ENCODE results near the gene ASAP2.
"Not testable (repeated sequence)": the region's sequence is repeated elsewhere in the genome, so short reads cannot be mapped to it uniquely, and the experiment has no call there.

The ASAP2 gene

DNA sequence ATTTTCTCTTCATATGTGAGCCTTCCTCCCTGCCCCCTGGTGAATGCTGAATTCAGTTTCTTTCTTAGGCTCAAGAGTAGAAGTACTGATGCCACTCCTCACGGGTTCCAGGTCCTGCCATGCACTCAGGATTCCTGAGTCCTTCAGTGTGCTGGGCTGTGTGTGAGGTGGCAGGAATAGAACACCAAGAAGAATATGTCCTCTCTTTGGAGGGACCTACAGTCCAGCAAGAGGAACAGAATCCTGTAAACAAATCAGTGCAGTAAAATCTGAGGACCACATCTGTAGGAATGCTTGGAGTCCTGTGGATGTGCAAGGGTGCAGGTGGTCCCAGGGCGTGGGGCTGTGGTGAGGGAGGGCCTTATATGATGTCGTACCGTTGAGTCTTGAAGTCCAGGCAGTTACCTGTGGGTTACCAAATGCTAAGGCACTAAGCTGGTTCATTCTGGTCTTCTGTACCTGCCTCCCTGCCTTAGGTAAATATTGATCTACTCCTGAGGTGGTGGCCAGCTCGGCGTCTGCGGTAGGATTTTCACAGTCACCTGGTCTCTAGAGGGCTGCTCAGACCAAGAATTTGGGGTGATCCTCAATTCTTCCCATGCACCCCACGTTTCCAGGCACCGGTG is 5.5 kb downstream of the ASAP2 start:
- DNase-seq (ENCODE audit: low read depth in 3 of 3), result no peak

DNA sequence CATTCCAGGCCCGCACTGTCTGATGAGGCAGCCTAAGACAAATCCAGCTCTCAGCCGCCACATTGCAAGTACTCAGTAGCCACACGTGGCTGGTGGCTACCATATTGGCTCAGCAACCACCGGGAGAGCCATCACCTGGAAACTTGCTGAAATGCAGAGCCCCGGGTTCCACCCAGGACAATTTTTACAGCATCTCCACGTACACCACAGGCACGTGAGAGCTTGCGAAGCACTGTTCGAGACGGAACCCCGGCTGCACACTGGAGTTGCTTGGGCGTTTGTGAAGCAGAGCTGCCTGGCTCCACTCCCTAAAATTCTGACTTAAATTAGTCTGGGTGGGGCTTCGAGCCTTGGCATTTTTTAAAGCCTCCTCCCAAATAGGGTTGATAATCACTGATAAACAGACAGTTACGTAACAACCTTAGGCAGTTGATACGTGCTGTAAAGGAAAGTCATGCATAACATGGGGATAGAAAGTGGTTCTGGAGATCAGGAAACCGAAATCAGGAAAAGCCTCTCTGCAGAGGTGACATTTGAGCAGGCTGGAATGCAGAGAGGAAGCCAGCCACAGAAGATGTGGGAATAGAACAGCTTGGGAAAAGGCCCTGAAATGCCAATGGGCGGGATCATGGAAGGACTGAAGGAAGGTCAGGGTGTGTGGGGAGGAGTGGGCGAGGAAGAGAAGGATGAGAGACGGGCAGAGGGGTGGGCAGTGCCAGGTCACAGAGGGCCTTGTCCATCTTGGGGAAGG is 6.2 kb downstream of the ASAP2 start:
- DNase-seq (ENCODE audit: low read depth in 3 of 3), result no peak

DNA sequence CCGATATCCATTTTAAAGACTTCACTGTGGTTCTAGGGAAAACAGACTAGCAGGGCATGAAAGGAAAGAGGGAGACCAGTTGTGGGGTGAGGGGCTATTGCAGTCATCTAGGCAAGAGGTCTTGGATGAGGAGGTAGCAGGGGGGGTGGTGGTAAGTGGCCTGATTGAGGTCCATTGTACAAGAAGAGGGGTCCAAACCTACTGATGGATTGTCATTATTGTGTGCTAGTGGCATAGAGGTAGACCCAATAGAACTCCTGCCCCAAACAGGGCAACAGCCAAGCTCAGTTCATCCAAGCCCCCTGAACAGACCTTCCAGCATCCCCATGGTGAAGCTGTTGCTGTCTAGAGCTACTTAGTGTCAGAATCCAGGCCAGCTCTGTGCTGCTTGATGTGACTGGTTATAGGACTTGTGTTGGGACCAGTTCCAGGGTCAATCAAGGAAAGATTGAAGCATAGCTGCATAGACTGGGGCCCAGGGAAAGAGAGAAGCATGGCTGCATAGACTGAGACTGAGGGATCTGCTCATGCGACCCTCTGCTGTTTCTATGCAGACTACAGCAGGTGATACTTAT is 7.0 kb downstream of the ASAP2 start:
- no peak for DNase-seq (ENCODE audit: low read depth in 3 of 3)

DNA sequence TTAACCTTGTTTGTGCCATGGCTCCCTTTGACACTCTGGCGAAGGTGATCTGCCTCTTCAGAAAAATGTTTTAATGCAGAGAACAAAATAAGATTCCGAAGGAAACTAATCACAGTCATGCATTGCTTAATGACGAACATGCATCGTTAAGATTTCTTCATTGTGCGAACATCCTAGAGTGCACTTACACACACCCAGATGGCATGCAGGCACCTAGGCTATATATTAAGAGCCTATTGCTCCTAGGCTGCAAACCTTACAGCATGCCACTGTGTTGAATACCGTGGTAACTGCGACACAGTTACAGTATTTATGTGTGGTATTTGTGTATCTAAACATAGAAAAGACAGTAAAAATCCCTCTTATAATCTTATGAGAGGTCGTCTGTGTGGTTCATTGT is 8.3 kb downstream of the ASAP2 start:
- no peak for DNase-seq (ENCODE audit: low read depth in 3 of 3)

DNA sequence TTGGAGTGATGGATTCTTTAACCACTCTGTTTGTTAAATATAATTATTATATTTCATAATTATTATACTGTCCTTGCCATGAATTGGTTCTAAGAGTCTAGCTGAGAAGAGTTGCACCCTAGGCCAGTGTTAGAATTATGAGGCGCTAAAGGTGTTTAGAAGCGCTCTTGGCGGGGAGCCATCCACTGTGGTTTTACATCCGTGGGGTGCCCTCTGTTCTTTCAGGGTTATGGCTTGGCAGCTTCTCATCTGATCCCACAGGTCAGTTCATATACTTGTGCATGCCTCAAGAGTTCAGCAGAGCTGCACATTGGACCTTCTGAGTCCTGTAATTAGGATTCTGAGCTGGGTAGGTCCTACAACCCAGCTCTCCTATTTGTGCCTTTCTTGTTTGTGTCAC is 9.1 kb downstream of the ASAP2 start:
- DNase-seq (ENCODE audit: low read depth in 3 of 3), result no peak

DNA sequence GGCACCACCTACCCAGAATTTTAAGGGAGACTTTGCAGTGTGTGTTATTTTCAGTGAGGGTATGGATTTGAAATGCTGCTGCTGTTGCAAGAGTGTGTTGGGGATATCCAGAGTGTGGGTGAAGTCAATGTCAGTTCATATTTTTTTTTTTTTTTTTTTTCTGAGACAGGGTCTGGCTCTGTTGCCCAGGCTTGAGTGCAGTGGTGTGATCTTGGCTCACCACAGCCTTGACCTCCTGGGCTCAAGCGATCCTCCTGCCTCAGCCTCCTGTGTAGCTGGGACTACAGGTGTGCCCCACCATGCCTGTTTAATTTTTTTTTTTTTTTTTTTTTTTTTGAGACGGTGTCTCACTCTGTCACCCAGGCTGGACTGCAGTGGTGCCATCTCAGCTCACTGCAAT is 9.5 kb downstream of the ASAP2 start:
- not testable (repeated sequence) for DNase-seq (ENCODE audit: low read depth in 3 of 3)

DNA sequence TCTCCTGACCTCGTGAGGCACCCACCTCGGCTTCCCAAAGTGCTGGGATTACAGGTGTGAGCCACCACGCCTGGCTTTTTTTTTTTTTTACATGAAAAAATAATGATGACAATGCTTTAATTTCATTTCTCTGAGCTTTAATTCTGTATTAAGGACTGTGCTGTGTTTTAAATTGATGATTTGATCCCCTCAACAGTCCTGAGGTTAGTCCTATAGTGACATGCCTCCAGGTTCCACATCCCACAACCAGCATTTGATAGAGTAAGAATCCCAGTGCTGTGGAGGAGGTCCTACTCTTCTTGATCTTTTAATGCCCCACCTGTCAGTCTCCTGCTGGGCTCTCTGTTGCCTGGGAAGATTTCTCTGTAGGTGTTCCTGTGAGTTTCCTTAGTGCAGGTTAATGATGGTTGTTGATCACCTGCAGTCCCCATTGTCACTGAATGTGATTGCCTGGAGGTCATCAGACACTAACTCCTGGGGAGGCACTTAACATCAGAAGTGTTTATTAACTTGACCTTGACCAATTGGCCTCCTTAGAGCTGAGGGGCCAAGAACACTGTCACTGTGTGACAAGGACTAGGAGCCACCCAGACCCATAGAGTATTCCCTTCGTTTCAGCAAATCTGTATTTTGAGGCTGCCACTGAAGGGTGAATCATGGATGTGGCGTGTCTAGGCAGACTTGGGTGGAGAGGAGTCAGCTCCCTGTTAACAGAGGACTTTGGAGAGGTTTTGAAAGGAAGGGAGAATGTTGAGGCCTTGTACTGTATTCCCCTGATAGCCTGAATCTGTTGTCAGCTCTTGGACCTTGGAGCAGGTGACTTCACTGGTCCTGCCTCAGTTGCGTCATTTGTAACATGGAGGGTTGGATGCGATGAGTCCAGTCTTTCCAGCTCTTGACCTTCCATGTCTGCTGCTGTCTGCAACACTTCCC is 11.5 kb downstream of the ASAP2 start:
- DNase-seq (ENCODE audit: low read depth in 3 of 3), result no peak

DNA sequence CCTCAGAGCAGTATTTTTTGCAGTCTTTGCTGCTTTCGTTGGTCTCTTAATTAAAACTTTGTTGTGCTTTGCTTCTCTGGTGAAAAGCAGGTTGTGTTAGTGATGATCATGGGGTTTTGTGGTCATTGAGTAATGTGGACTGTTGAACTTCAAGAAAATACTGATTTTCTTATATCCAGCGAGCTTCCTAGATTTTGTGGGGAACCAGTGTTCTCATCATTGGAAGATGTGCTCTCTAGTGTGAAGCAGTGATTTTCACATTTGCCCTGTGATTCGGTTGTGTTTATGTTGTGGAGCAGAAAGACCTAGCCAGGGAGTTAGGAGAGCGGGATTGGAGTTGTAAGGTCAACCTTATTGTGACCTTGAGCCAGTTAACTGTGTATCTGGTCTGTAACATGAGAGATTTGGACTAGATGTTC is 12.4 kb downstream of the ASAP2 start:
- no peak for DNase-seq (ENCODE audit: low read depth in 3 of 3)

DNA sequence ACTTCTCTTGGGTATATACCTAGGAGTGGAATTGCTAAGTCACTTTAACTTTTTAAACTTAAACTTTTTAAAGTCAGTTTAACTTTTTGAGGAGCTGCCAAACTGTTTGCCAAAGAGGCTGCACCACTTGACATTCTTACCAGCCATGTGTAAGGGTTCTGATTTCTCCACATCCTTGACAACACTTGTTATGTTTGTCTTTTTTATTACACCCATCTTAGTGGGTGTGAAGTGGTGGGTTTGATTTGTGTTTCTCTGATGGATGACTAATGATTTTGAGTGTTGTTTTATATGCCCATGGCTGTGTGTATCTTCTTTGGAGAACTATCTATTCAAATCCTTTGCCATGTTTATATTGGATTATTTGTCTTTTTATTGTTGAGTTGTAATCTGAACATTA is 13.6 kb downstream of the ASAP2 start:
- no peak for DNase-seq (ENCODE audit: low read depth in 3 of 3)

DNA sequence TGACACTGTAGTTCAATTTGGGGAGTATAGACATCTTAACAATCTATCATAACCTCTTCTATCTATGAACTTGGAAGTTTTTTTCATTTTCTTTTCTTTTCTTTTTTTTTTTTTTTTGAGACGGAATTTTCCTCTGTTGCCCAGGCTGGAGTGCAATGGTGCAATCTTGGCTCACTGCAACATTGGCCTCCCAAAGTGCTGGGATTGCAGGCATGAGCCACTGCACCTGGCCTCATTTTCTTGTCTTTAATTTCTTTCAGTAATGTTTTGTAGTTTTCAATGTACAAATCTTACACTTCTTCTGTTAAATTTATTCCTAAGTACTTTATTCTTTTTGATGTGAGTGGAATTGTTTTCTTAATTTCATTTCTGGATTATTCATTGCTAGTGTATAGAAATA is 14.6 kb downstream of the ASAP2 start:
- DNase-seq (ENCODE audit: low read depth in 3 of 3), result no peak

DNA sequence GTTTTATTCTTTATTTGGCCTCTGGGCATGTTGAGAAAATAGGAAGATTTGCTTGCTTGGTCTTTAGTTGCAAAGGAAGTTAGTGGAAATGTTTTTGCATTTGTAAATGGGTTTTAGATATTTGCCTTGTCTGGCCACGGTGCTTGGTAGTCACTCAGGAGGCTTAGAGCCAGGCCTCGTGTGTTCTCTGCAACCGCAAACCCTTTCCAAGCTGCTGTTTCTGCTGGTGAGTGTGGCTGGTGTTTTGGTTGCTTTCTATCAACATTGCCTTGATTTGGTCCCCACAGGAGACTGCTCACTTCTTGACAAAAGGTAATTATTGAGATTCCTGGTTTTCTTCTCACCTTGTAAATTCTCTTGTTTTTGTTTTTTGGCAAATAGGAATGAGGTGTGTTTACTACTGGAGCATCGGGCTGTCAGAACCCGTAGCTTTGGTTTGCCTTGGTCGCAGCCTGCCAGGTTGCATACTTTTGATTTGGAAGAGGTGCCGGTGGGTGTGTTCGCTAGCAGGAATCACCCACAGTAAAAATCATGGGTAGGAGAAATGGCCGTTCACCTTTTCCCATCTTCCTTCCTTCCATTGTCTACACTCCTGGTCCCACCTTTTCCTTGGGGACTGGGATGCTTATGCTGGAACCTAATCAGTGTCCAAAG is 15.8 kb downstream of the ASAP2 start:
- DNase-seq (ENCODE audit: low read depth in 3 of 3), result no peak

DNA sequence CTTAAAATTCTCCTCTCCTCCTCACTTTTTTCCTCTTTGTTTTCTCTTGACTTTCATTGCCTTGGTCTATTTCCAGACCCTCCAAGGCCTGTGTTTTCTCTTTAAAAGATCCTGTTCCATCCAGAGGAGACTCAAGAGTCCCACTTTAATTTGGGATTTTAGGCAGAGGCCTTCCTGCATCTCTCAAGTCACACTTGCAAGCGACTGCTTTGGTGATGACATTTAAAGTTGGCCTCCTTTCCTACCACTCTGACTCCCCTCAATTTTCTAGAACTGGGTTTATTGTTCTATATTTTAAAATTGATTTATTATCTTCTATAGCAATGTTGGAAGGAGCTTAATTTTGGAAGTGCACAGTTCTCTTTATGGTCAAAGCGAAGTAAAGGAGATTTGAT is 16.3 kb downstream of the ASAP2 start:
- DNase-seq (ENCODE audit: low read depth in 3 of 3), result no peak

DNA sequence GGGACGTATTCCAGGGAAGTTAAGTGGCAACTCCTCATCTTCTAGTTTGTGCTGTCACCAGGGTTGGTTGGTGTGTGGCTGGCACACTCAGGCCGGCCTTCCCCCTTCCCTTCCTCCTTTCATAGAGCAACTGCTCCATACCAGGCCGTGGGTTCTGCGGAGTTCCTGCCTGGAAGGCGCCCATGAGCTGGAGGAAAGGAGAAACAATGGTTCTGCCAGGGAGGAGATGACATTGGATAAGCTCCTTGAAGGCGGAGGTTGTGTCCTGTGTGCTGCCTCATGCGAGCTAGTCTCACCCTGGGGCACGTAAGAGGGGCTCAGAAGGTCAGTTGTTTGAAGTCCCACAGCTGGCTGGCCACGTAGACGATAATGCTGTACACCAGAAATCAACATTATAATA is 19.2 kb downstream of the ASAP2 start:
- no peak for DNase-seq (ENCODE audit: low read depth in 3 of 3)

DNA sequence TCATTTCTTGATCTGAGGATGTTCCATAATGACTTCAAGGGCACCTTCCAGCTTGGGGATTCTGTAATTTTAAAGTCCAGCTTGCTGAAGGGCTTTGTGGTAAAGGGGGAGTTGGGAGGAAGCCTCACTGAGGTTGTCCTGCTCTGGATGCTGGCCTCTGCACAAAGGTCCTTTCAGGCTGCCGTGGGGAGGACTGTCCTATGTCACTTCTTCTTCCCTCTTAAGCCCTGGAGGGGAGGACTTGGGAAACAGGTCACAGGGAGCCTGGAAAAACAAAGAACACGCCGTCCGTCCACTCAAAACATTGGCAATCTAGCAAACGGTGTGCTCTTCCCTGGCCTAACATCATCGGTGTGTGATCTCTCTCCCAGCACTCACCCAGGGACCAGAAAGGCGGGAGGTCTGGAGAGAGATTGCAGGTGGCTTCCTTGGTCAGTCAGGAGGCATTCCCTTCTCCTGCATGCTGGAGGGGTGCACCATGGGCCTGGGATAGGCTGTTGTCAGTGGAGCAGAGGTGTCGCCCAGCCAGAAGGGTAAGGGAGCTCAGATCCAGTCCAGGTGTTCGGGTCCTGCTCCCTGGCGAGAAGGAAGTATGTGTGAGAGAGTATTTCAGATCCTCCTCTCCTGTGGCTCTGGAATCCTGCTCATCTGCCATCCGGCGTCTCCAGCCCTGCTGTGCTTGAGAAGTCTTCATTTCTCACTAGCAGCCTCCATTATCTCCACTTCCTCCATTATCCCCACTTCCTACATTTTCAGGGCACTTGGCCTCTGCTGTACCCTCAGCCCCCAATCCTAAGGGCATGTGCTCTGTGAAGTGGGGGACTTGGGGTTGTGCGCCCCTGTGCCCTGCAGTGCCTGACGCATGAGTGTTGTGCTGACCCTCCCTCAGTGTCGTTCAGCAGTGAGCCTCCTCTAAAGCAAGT is 20.1 kb downstream of the ASAP2 start:
- no peak for DNase-seq (ENCODE audit: low read depth in 3 of 3)

DNA sequence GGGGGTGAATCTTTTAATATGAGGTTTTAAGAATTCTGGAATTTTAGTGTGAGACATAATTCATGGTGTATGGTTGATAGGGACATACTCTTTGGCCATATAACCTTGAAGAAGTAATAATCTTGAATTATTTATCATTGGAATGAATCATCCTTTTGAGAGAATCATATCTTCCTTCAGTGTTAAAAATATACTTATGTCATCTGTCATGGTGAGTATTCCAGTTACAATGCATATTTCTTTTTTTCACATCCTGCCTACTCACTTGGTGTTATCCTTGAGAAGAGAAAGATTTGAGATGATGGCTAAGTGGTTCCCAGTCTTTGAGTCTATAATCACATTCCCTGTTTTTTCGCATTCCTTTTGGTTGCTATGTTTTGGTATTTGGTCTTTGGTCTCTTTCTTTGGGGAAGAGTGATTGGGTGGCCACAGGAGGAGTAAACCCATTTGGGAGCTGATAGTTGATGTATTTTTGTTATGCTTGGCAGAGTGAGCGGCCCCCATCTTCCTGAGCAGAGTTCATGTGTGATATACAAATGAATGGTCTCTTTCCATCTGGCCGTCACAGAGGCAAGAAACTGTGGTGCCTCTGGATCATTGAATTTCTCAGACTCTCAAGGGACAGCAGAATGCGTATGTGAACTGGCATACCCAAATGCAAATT is 21.6 kb downstream of the ASAP2 start:
- no peak for DNase-seq (ENCODE audit: low read depth in 3 of 3)

DNA sequence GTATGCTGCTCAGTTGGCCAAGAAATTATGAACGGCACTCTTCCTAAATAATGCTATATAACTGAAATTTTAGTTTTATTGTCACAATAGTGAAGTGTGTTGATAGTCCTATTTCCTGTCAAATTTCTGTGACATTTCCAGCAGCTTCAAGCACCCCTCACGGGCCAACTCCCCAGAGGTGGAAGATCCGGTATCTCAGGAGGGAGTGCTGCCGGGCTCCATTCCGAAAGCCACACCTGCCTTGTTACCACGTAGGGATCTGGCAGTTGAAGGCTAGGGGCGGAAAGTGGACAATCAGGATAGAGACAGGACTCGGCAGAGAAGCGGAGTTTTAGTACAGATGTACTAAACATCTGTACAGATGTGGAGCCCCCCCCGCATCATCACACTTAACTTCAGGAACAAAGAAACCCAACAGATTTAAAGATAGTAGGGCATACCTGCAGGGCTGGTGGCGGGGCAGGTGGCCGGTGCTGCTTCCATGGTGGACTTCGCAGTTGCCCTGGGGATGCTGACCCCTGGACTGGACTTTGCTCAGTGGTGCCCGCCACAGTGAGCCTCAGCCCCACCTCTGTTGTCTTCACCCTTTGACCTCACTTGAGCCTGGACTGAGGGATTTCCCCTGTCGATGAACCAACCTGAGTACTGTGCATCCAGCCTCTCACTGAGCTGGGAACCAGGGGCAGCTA is 22.3 kb downstream of the ASAP2 start:
- DNase-seq (ENCODE audit: low read depth in 3 of 3), result no peak

DNA sequence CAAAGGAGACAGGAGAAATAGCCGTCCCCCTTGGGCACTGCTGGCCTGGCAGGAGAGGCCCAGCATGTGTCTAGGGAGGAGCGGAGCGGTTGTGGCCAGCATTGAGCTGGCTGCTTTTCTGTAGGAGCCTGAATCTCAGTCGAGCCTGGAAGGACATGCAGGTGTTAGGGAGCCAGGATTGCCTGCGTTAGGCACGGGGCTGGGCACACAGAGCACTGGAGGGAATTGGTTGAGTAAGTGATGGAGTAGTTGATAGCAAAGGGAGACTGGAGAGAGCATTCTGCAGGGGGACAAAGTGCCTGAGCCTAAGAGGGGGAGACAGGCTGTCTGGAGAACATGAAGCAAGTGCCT is 22.8 kb downstream of the ASAP2 start:
- DNase-seq (ENCODE audit: low read depth in 3 of 3), result no peak

DNA sequence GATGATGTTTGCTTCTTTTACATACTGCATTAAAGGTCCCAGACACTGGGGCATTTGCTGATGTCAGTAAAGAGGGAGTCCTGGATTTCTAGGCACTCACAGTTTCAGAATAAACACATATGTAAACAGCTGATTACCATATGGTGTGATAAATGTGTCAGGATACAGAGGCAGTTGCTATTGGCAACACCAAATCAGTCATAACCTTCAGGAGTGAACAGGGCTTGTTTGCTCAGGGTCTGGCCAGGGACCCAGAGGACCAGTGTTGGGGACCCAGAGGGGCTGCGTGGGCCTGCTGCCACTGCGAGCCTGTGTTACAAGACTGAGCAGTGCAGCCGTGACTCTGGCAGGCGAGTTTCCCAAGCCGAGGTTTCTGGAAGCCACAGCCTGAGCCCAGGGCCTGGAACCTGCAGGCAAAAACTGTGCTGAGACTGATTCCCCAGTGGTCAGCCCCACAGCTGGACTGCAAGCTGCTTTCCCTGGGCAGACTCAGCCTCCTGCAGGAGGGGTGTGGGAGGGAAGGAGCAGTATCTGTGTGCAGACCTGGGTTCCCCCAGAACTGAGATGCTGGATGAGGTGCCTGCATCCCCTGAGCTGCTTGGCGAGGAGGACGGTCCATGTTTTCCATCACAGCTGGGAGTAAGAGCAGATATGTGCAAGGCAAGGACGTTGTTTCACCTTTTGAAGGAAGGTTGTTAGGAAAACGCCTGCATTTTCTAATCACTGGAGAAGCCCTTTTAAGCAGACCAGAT is 23.6 kb downstream of the ASAP2 start:
- DNase-seq (ENCODE audit: low read depth in 3 of 3), result no peak

DNA sequence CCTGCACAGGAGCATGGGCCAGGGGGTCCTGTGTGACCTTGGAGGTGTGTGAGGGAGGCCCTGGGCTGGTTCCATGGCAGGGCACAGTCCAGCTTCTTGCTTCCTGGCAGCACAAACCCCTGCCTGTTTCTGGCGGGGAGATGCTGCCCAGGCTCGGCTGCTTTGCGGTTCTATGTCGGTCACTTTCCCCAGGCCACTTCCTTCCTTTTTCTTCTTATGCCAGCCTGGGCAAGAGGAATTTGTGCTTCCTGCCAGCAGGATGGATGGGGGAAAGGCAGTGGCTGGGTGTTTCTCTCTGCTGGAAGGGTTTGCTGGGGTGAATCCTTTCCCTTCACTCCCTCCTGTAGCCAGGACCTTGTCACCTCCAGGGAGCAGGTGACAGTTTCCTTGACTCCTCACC is 24.3 kb downstream of the ASAP2 start:
- no peak for DNase-seq (ENCODE audit: low read depth in 3 of 3)

All from stimulated activated CD4-positive, alpha-beta T cell treated with anti-CD3 and anti-CD28 coated beads, TNF-alpha, amount 100 ng/mL, for 4 hours (primary cell).